Neuronal stem cell (in vitro differentiated cells): ENCODE measurements around the gene KDM4B.
A peak's percentile ranks its signal among the peaks of the same experiment; 100 is the strongest.
"Not testable (repeated sequence)": the region's sequence is repeated elsewhere in the genome, so short reads cannot be mapped to it uniquely, and the experiment has no call there.

ENCODE experiments used
- DNase-seq: peaks from one replicate; pipeline ENCODE4 v3.0.0-alpha.2; 2013; ENCODE audit warnings: low spot score
- H2AFZ ChIP-seq: one replicate; pipeline ENCODE4 v1.6.1; 2013; ENCODE audit warnings: mild to moderate bottlenecking, low read length, inconsistent platforms
- H2AK5ac ChIP-seq: 2 replicates; pipeline ENCODE4 v1.6.1; 2013; ENCODE audit warnings: low read depth, mild to moderate bottlenecking, inconsistent platforms, low read length, moderate library complexity, mixed read lengths
- H2BK120ac ChIP-seq: 2 replicates; pipeline ENCODE4 v1.6.1; 2013; ENCODE audit warnings: low read depth, mild to moderate bottlenecking, inconsistent platforms, low read length, moderate library complexity, mixed read lengths
- H2BK12ac ChIP-seq: one replicate; pipeline ENCODE4 v1.6.1; 2013; ENCODE audit warnings: low read length, inconsistent platforms
- H2BK15ac ChIP-seq: 2 replicates; pipeline ENCODE4 v1.6.1; 2013; ENCODE audit warnings: mild to moderate bottlenecking, low read length, inconsistent platforms, mixed read lengths
- H2BK5ac ChIP-seq: one replicate; pipeline ENCODE4 v1.6.1; 2013; ENCODE audit warnings: inconsistent platforms, mild to moderate bottlenecking, low read length, moderate library complexity
- H3K14ac ChIP-seq: one replicate; pipeline ENCODE4 v1.6.1; 2013; ENCODE audit warnings: low read length, inconsistent platforms
- H3K18ac ChIP-seq: 2 replicates; pipeline ENCODE4 v1.6.1; 2013; ENCODE audit warnings: low read length, inconsistent platforms
- H3K23ac ChIP-seq: 2 replicates; pipeline ENCODE4 v1.6.1; 2013; ENCODE audit warnings: low read depth, mild to moderate bottlenecking, mixed read lengths, low read length, inconsistent platforms; ENCODE audit not compliant: poor library complexity
- H3K27ac ChIP-seq: replicated peaks from 3 replicates; pipeline ENCODE4 v1.5.1; 2013; ENCODE audit warnings: low read length, inconsistent platforms
- H3K27me3 ChIP-seq, 3 experiments: 2 replicates each; pipeline ENCODE4 v1.6.1; 2013; ENCODE audit warnings: low read length in 3 of 3, mild to moderate bottlenecking in 2 of 3, inconsistent platforms in 1 of 3, low read depth in 1 of 3, mixed read lengths in 1 of 3, moderate library complexity in 1 of 3; ENCODE audit not compliant: control insufficient read depth in 3 of 3, insufficient read depth in 3 of 3
- H3K36me3 ChIP-seq, 2 donors: replicated peaks in 1 of 2; 2 replicates each; pipeline ENCODE4 v1.6.1; 2013; ENCODE audit warnings: low read length in 2 of 2; ENCODE audit not compliant: control insufficient read depth in 2 of 2, insufficient read depth in 2 of 2
- H3K4ac ChIP-seq: 2 replicates; pipeline ENCODE4 v1.6.1; 2013; ENCODE audit warnings: inconsistent platforms, mild to moderate bottlenecking, low read length, moderate library complexity
- H3K4me1 ChIP-seq, 2 donors: 1 replicate in 1 of 2; 2 replicates in 1 of 2; pipeline ENCODE4 v1.6.1; 2013; ENCODE audit warnings: low read length in 2 of 2, low read depth in 1 of 2; ENCODE audit not compliant: control insufficient read depth in 2 of 2, insufficient read depth in 1 of 2
- H3K4me2 ChIP-seq: one replicate; pipeline ENCODE4 v1.6.1; 2013; ENCODE audit warnings: mild to moderate bottlenecking, low read length, inconsistent platforms; ENCODE audit not compliant: insufficient read depth, poor library complexity, severe bottlenecking
- H3K4me3 ChIP-seq, 2 donors: 2 replicates each; pipeline ENCODE4 v1.5.1; 2013; ENCODE audit warnings: low read length in 2 of 2, mild to moderate bottlenecking in 2 of 2, inconsistent platforms in 1 of 2, moderate library complexity in 1 of 2
- H3K79me1 ChIP-seq: one replicate; pipeline ENCODE4 v1.6.1; 2013; ENCODE audit warnings: low read depth, mild to moderate bottlenecking, inconsistent platforms, low read length, moderate library complexity
- H3K9ac ChIP-seq: one replicate; pipeline ENCODE4 v1.6.1; 2013; ENCODE audit warnings: mild to moderate bottlenecking, low read depth, low read length, inconsistent platforms; ENCODE audit not compliant: poor library complexity
- H3K9me3 ChIP-seq, 2 donors: replicated peaks in 1 of 2; 2 replicates each; pipeline versions ENCODE3 to v1.6.1; 2013; ENCODE audit warnings: low read length in 2 of 2, mild to moderate bottlenecking in 2 of 2, inconsistent platforms in 1 of 2, low read depth in 1 of 2, mixed read lengths in 1 of 2, moderate library complexity in 1 of 2; ENCODE audit not compliant: control insufficient read depth in 2 of 2, insufficient read depth in 1 of 2
- H4K8ac ChIP-seq: one replicate; pipeline ENCODE4 v1.6.1; 2013; ENCODE audit warnings: low read depth, mild to moderate bottlenecking, inconsistent platforms, low read length, moderate library complexity
- H4K91ac ChIP-seq: one replicate; pipeline ENCODE4 v1.6.1; 2013; ENCODE audit warnings: low read length, low read depth, mild to moderate bottlenecking, inconsistent platforms; ENCODE audit not compliant: poor library complexity
- WGBS, 2 donors: extraction: QIAGEN DNeasy Blood & Tissue Kit; methylation state at CpG; one replicate each; pipeline ENCODE4 v1.1.7; 2013; ENCODE audit warnings: missing lambda C conversion rate in 2 of 2, mixed read lengths in 1 of 2; ENCODE audit not compliant: insufficient read length in 2 of 2, insufficient replicate concordance in 1 of 2; ENCODE audit errors: extremely low coverage in 2 of 2; 5-methylcytosine and 5-hydroxymethylcytosine counted together

Gene KDM4B

DNA sequence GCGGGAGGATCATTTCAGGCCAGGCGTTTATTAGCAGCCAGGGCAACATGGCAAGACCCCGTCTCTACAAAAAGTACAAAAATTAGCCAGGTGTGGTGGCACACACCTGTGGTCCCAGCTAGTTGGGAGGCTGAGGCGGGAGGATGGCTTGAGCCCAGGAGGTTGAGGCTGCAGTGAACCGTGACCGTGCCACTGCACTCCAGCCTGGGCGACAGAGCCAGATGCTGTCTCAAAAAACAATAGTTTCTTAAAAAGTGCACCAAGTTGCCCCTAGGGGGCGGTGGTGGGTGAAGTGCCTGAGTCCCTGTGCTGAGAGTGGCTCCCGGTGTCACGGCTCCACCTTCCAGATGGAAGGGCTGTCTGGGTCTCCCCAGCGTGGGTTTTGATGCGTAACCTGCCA is 60.7 kb downstream of the KDM4B start:
- Histone ChIP-seq H3K36me3 (peaks cover 9 to 21% of the 10 kb centered on the region in 2 donors), H4K8ac (peak overlapping the region; percentile 65), H3K79me1 (peaks cover 28% of the 10 kb centered on the region)
- not testable (repeated sequence) for H3K18ac ChIP-seq, H4K91ac ChIP-seq, H3K9ac ChIP-seq, H3K27ac ChIP-seq, H3K9me3 ChIP-seq, H3K23ac ChIP-seq, H3K14ac ChIP-seq, H2BK15ac ChIP-seq, H2BK5ac ChIP-seq, H3K27me3 ChIP-seq, H2AK5ac ChIP-seq, H3K4me2 ChIP-seq, H2AFZ ChIP-seq, H3K4me3 ChIP-seq, H3K4me1 ChIP-seq, H2BK120ac ChIP-seq, H2BK12ac ChIP-seq, H3K4ac ChIP-seq
- WGBS, 2 donors, result no CpG with 5 or more reads among the region's 12 CpGs
- peak; percentile 54 for DNase-seq

GRCh38 chr19:5030136-5030820 is 61.4 kb downstream of the KDM4B start:
- DNase-seq, result no peak
- Histone ChIP-seq H3K23ac (peak overlapping the region; percentile 77), H3K36me3 (peaks cover 9 to 28% of the 10 kb centered on the region in 2 donors), H3K14ac (peak overlapping the region; percentile 47), H3K4me3 (peak overlapping the region in 1 of 2 donors; percentile 11), H3K4me1 (peaks cover 7% of the 10 kb centered on the region in 2 donors), H2BK120ac (peak overlapping the region; percentile 41), H3K4ac (peak overlapping the region; percentile 38), H4K91ac (no peak overlapping the region), H3K9ac (peak overlapping the region; percentile 67), H2BK15ac (no peak overlapping the region), H2AK5ac (peak overlapping the region; percentile 97), H3K9me3 (no peaks in the 10 kb centered on the region), H3K18ac (peak overlapping the region; percentile 71), H2BK12ac (peak overlapping the region; percentile 64), H2AFZ (no peak overlapping the region), H4K8ac (peak overlapping the region; percentile 86), H3K4me2 (no peak overlapping the region), H3K27me3 (no peaks in the 10 kb centered on the region), H2BK5ac (no peak overlapping the region), H3K27ac (no peak overlapping the region), H3K79me1 (peaks cover 31% of the 10 kb centered on the region)
- WGBS, 2 donors, result no CpG with 5 or more reads among the region's 15 CpGs

DNA sequence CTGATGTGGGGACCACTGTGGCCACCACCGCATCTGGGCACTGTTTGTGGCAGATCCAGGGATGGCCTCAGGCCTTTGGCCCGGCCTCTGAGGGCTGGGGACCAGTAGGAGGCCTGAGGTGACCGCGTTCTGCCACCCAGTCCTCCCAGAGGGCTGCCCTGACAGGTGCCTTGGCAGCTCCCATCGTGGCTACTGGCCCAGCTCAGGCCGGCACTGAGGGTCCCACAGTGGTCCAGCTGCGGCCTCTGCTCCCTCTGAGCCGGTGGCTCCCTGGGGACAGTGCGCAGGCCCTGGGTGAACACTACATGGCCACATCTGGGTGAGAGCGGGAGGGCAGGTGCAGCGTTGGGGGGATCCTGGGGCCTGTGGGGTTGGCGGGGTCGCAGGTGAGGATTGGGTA is 61.9 kb downstream of the KDM4B start:
- H3K27ac ChIP-seq, result no peak overlapping the region

GRCh38 chr19:5031231-5032100 is 62.6 kb downstream of the KDM4B start:
- no peak overlapping the region for H2BK5ac ChIP-seq
- peak overlapping the region; percentile 52 for H3K23ac ChIP-seq
- peak overlapping the region; percentile 68 for H4K8ac ChIP-seq
- H2BK15ac ChIP-seq, result no peak overlapping the region
- no peak overlapping the region for H3K27ac ChIP-seq
- peaks cover 7 to 8% of the 10 kb centered on the region in 2 donors for H3K4me1 ChIP-seq
- H4K91ac ChIP-seq, result no peak overlapping the region
- H2BK120ac ChIP-seq, result peak overlapping the region; percentile 67
- peaks cover 31% of the 10 kb centered on the region for H3K79me1 ChIP-seq
- peak overlapping the region; percentile 49 for H3K14ac ChIP-seq
- H3K18ac ChIP-seq, result peak overlapping the region; percentile 6
- no peaks in the 10 kb centered on the region for H3K9me3 ChIP-seq
- no peak overlapping the region for H2BK12ac ChIP-seq
- H3K4me2 ChIP-seq, result no peak overlapping the region
- peak overlapping the region; percentile 73 for H3K9ac ChIP-seq
- DNase-seq, result peak; percentile 85
- peaks cover 9 to 34% of the 10 kb centered on the region in 2 donors for H3K36me3 ChIP-seq
- H2AFZ ChIP-seq, result no peak overlapping the region
- no peak overlapping the region for H3K4me3 ChIP-seq
- H3K27me3 ChIP-seq, result no peaks in the 10 kb centered on the region
- peak overlapping the region; percentile 97 for H2AK5ac ChIP-seq
- no peak overlapping the region for H3K4ac ChIP-seq
- WGBS, 2 donors, result no CpG with 5 or more reads among the region's 29 CpGs

More for the DNA sequence above, 61.9 kb downstream of the KDM4B start:
- Histone ChIP-seq H3K23ac (peak overlapping the region; percentile 74), H3K27me3 (no peaks in the 10 kb centered on the region), H3K4ac (no peak overlapping the region), H2BK12ac (no peak overlapping the region), H3K4me3 (no peak overlapping the region), H2AK5ac (peak overlapping the region; percentile 97), H4K8ac (no peak overlapping the region), H4K91ac (no peak overlapping the region), H2BK15ac (no peak overlapping the region), H3K9ac (peak overlapping the region; percentile 73), H3K4me2 (no peak overlapping the region), H3K14ac (peak overlapping the region; percentile 49), H3K18ac (peak overlapping the region; percentile 6), H2BK120ac (peak overlapping the region; percentile 41), H3K79me1 (peaks cover 31% of the 10 kb centered on the region), H3K4me1 (peaks cover 7 to 8% of the 10 kb centered on the region in 2 donors), H2BK5ac (no peak overlapping the region), H2AFZ (no peak overlapping the region), H3K36me3 (peaks cover 9 to 31% of the 10 kb centered on the region in 2 donors), H3K9me3 (no peaks in the 10 kb centered on the region)
- DNase-seq, result no peak
- no CpG with 5 or more reads among the region's 13 CpGs for WGBS, 2 donors
